HUES64 (cell line): ENCODE data around the gene BRICD5.

ENCODE experiments used
- H3K27ac ChIP-seq: 2 replicates; pipeline ENCODE4 v1.7.0; 2013; ENCODE audit warnings: low read depth, low read length, inconsistent platforms
- H3K27me3 ChIP-seq: 2 replicates; pipeline ENCODE4 v1.6.1; 2013; ENCODE audit warnings: mild to moderate bottlenecking, low read length; ENCODE audit not compliant: insufficient read depth
- H3K36me3 ChIP-seq: 2 replicates; pipeline ENCODE4 v1.6.1; 2013; ENCODE audit warnings: mild to moderate bottlenecking, low read length; ENCODE audit not compliant: insufficient read depth
- H3K4me1 ChIP-seq: 2 replicates; pipeline ENCODE4 v1.6.1; 2013; ENCODE audit warnings: mild to moderate bottlenecking, low read length, moderate library complexity; ENCODE audit not compliant: insufficient read depth
- H3K4me3 ChIP-seq: 2 replicates; pipeline ENCODE4 v1.5.1; 2013; ENCODE audit warnings: mild to moderate bottlenecking, low read length, moderate library complexity
- H3K9ac ChIP-seq: 2 replicates; pipeline ENCODE4 v1.6.1; 2013; ENCODE audit warnings: mild to moderate bottlenecking, low read depth, low read length
- H3K9me3 ChIP-seq: 2 replicates; pipeline ENCODE4 v1.6.1; 2013; ENCODE audit warnings: low read depth, low read length; ENCODE audit not compliant: insufficient read depth
- WGBS: fragments of 150-250, 120-280 bp; methylation state at CpG from one replicate; pipeline ENCODE4 v1.1.7; 2013; ENCODE audit warnings: missing lambda C conversion rate; 5-methylcytosine and 5-hydroxymethylcytosine counted together

Gene BRICD5

GRCh38 chr16:2229632-2230250 is 19.1 kb upstream of the BRICD5 start:
- H3K36me3 ChIP-seq: peaks cover 53% of the 10 kb centered on the region
- no peak overlapping the region for H3K4me3 ChIP-seq
- no peaks in the 10 kb centered on the region for H3K9me3 ChIP-seq
- 94% methylated on average over 23 of the region's 23 CpGs for WGBS
- no peaks in the 10 kb centered on the region for H3K4me1 ChIP-seq
- H3K9ac ChIP-seq: no peak overlapping the region
- no peak overlapping the region for H3K27ac ChIP-seq
- H3K27me3 ChIP-seq: no peaks in the 10 kb centered on the region

DNA sequence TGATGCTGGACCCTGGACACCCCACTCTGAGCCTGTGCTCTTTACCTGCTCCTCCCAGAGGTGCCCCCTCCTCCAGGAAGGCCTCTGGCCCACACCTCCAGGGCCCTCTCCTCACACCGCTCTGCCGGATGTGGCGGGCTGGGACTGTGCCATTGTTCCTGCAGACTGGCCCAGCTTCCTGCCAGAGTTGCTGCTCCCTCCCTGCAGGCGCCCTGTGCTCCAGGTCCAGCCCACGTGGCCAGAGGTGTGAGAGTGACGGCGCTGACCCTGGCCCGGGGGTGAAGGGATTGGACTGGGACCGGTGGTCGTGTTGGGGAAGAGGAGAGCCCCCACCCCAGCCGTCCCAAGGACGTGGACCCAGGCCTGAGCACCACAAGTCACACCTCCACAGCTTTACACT is 18.4 kb upstream of the BRICD5 start:
- no peaks in the 10 kb centered on the region for H3K27me3 ChIP-seq
- no peaks in the 10 kb centered on the region for H3K9me3 ChIP-seq
- WGBS: 96% methylated on average over 12 of the region's 12 CpGs
- peaks cover 49% of the 10 kb centered on the region for H3K36me3 ChIP-seq
- H3K4me1 ChIP-seq: no peaks in the 10 kb centered on the region
- H3K27ac ChIP-seq: no peak overlapping the region
- H3K4me3 ChIP-seq: no peak overlapping the region
- no peak overlapping the region for H3K9ac ChIP-seq

GRCh38 chr16:2228161-2228824 is 17.6 kb upstream of the BRICD5 start:
- Histone ChIP-seq H3K27me3 (no peaks in the 10 kb centered on the region), H3K27ac (no peak overlapping the region), H3K4me1 (no peaks in the 10 kb centered on the region), H3K36me3 (peaks cover 42% of the 10 kb centered on the region), H3K4me3 (no peak overlapping the region), H3K9ac (no peak overlapping the region), H3K9me3 (no peaks in the 10 kb centered on the region)
- WGBS: 96% methylated on average over 25 of the region's 25 CpGs

DNA sequence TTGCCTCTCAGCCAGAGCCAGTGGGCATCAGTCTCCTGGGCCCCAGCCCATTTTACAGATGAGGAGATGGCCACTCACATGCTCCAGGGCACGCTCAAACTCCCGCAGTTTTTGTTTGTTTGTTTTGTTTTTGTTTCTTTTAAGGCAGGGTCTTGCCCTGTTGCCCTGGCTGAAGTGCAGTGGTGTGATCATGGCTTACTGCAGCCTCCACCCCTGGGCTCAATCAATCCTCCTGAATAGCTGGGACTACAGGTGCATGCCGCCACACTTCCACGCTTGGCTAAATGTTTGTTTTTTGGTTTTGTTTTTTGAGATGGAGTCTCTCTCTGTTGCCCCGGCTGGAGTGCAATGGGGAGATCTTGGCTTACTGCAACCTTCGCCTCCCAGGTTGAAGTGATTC is 16.3 kb upstream of the BRICD5 start:
- Histone ChIP-seq H3K27ac (no peak overlapping the region), H3K36me3 (peaks cover 28% of the 10 kb centered on the region), H3K4me1 (no peaks in the 10 kb centered on the region), H3K27me3 (no peaks in the 10 kb centered on the region), H3K9me3 (no peaks in the 10 kb centered on the region), H3K9ac (no peak overlapping the region), H3K4me3 (no peak overlapping the region)
- 89% methylated on average over 6 of the region's 6 CpGs for WGBS

- Histone ChIP-seq H3K9me3 (no peaks in the 10 kb centered on the region), H3K36me3 (peaks cover 23% of the 10 kb centered on the region), H3K4me3 (no peak overlapping the region), H3K27ac (no peak overlapping the region), H3K27me3 (no peaks in the 10 kb centered on the region), H3K4me1 (no peaks in the 10 kb centered on the region), H3K9ac (no peak overlapping the region)
- 87% methylated on average over 9 of the region's 9 CpGs for WGBS
These were observed 15.7 kb upstream of the BRICD5 start for GRCh38 chr16:2226245-2226793.

DNA sequence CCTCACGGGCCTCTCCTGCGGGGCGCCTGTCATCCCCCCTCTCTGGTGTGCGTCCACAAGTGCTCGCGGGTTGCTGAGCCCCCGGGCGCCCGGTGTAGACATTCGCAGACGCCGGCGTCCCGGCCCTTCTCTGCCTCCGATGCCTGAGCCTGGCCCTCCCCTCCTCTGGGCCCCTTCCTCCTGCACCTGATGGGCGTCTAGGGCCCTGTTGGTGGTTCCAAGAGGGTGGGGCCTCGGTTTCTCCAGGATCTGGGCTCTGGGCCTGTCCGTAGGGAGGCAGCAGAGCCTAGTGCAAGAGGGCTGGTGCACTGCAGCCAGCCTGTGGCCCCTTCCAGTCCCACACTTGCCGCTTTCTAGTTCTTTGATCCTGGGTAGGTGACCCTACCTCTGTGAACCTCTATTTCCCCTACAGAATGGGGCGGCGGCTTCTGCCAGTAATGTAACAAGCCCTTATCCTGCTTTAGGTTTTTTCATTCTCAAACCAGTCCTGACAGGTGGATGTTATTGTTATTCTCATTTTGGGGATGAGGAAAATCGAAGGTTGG is 13.4 kb upstream of the BRICD5 start:
- Histone ChIP-seq H3K36me3 (peaks cover 8% of the 10 kb centered on the region; the same call in 1 of the 2 replicates), H3K27me3 (no peaks in the 10 kb centered on the region), H3K4me1 (no peaks in the 10 kb centered on the region), H3K27ac (peak overlapping the region; percentile 82), H3K9me3 (no peaks in the 10 kb centered on the region), H3K9ac (peak overlapping the region; percentile 91), H3K4me3 (peak overlapping the region; percentile 83)
- 13% methylated on average over 22 of the region's 22 CpGs for WGBS

DNA sequence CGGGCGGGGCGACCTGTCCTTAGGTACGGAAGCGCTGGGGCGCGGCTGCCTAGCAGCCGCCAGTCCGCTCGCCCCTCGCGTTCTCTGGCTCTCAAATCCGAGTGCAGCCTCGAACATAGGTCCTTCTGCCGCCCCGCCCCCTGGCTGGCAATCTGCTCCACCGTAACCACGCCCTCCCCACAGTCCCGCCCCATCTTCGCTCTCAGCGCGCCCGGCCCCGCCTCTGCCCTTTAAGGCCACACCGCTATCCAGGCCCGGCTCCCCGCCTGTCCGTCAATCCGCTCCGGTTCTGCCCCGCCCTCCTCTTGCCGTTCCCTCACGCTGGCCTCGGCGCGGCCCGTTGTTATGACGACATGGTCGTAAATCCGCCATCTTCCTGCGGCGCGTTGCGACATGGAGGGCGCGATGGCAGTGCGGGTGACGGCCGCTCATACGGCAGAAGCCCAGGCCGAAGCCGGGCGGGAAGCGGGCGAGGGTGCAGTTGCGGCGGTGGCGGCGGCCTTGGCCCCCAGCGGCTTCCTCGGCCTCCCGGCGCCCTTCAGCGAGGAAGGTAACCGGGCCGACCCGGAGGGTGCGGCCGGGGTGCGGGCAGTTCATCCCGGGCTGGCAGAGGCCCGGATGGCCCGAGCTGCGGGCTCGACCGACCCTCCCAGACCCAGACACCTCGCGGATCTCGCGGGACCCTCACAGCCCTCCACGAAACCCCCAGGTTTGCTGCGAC is 12.7 kb upstream of the BRICD5 start, which contains the start of gene E4F1:
TSS of gene E4F1 (plus strand) at position 371 of the 721 bp plus-strand sequence. CDS start at position 394, 23 bp downstream.
- H3K9me3 ChIP-seq: no peaks in the 10 kb centered on the region
- H3K27ac ChIP-seq: peak within 1 kb of the TSS; percentile 82
- H3K36me3 ChIP-seq: 0 out of 2 replicates have a peak, but pooled peaks cover 6% of the 10 kb centered on the region
- peak within 1 kb of the TSS; percentile 91 for H3K9ac ChIP-seq
- WGBS: under 1% methylated on average over 82 of the region's 82 CpGs
- no peaks in the 10 kb centered on the region for H3K4me1 ChIP-seq
- H3K4me3 ChIP-seq: peak within 1 kb of the TSS; percentile 83
- no peaks in the 10 kb centered on the region for H3K27me3 ChIP-seq

DNA sequence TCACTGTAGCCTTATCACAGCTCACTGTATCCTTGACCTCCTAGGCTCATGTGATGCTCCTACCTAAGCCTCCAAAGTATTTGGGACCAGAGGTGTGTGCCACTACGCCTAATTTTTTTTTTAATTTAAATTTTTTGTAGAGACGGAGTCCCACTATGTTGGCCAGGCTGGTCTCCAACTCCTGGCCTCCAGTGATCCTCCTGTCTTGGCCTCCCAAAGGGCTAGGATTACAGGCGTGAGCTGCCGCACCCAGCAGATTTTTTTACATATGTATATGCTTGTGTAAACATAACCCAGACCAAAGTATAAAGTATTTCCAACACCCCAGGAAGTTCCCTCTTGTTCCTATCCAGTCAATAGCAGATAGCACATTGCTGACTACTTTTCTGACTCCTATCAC is 5.7 kb upstream of the BRICD5 start:
- peaks cover 16% of the 10 kb centered on the region for H3K36me3 ChIP-seq
- H3K27ac ChIP-seq: no peak overlapping the region
- H3K4me3 ChIP-seq: 0 out of 2 replicates have a peak overlapping the region, but pooled peaks have one; percentile 23
- no peak overlapping the region for H3K9ac ChIP-seq
- H3K9me3 ChIP-seq: no peaks in the 10 kb centered on the region
- 0 out of 2 replicates have a peak, but pooled peaks cover 7% of the 10 kb centered on the region for H3K4me1 ChIP-seq
- H3K27me3 ChIP-seq: no peaks in the 10 kb centered on the region
- 94% methylated on average over 3 of the region's 4 CpGs for WGBS

DNA sequence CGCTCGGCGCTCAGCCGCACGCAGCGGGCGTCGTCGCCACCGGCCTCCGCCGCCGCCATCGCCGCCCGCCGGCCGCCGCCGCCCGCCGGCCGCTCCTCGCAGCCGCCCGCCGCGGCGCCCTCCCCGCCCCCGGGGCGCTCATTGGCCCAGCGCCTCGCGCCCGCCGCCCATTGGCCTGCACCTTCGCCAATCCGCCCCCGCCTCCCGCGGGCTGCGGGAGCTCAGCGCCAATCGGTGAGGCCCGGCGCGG is 4.0 kb upstream of the BRICD5 start, which contains the start of gene PGP:
TSS of gene PGP (minus strand) at position 122 of the 250 bp plus-strand sequence. CDS start at position 59, 63 bp downstream.
- H3K4me3 ChIP-seq: peak within 1 kb of the TSS; percentile 95
- H3K36me3 ChIP-seq: peaks cover 16% of the 10 kb centered on the region
- H3K27me3 ChIP-seq: no peaks in the 10 kb centered on the region
- no peaks in the 10 kb centered on the region for H3K9me3 ChIP-seq
- 0 out of 2 replicates have a peak, but pooled peaks cover 7% of the 10 kb centered on the region for H3K4me1 ChIP-seq
- H3K27ac ChIP-seq: peak within 1 kb of the TSS; percentile 95
- H3K9ac ChIP-seq: peak within 1 kb of the TSS; percentile 95
- WGBS: under 1% methylated on average over 48 of the region's 48 CpGs

DNA sequence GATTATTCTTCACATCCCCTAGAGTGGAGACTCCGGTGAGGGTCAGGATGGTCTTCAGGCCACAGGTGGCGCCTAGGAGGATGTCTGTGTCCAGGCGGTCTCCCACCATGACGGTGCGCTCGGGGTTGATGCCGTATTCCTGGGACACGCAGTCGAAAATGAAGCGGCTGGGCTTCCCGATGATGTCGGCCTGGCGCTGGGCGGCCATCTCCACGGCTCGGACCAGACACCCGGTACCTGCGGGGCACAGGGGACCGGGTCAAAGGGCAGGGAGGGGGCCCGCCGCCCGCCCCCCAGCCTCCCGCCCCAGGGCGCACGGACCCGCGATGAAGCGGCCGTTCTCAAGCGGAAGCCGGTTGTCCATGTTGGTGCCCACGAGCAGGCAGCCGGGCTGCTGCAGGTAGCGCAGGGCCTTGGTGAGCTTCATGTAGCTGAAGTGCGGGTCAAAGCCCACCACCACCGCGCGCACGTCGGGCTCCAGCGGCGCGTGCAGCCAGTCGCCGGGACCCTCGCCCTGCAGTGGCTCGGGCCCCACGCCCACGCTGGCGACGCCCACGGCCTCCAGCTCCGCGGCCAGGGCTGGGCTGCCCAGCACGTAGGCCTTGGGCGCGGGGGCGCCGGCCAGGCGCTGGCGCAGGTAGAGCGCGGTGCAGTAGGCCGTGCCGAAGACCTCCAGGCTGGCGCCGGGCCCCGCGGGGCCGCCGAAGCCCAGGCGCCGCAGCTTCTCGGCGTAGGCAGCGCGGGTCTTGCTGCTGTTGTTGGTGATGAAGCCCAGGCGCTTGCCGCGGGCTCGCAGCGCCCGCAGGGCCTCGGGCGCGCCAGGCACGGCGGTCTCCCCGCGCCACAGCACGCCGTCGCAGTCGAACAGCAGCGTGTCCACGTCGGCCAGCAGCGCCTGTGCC is 3.4 kb upstream of the BRICD5 start:
- peak overlapping the region; percentile 95 for H3K4me3 ChIP-seq
- no peaks in the 10 kb centered on the region for H3K9me3 ChIP-seq
- 1% methylated on average over 98 of the region's 98 CpGs for WGBS
- H3K36me3 ChIP-seq: peaks cover 22% of the 10 kb centered on the region
- no peaks in the 10 kb centered on the region for H3K27me3 ChIP-seq
- H3K4me1 ChIP-seq: 0 out of 2 replicates have a peak, but pooled peaks cover 7% of the 10 kb centered on the region
- peak overlapping the region; percentile 74 for H3K27ac ChIP-seq
- H3K9ac ChIP-seq: peak overlapping the region; percentile 95
